HL-60 (cell line): ENCODE results near the gene OR51B6.

Source experiments
- DNase-seq, 2 experiments: peaks; one replicate each; pipeline ENCODE4 v3.0.0-alpha.2; 2010 to 2020; ENCODE audit warnings: low read depth in 1 of 2, low spot score in 1 of 2
- H3K27ac ChIP-seq: fragments of 250-450 bp; sonication (Bioruptor Pico); replicated peaks from 2 replicates; pipeline ENCODE4 v1.5.1; 2020; ENCODE audit warnings: mild to moderate bottlenecking, moderate library complexity
- H3K27me3 ChIP-seq: fragments of 250-450 bp; sonication (Bioruptor Pico); 2 replicates; pipeline ENCODE4 v1.5.1; 2021; ENCODE audit warnings: mild to moderate bottlenecking, moderate library complexity; ENCODE audit not compliant: insufficient read depth, poor library complexity, severe bottlenecking
- H3K4me3 ChIP-seq: replicated peaks from 2 replicates; pipeline ENCODE4 v1.5.1; 2011; ENCODE audit warnings: mild to moderate bottlenecking, control low read depth, low read length; ENCODE audit not compliant: insufficient read depth
- GABPA ChIP-seq: IDR thresholded peaks from 2 replicates; pipeline ENCODE4 v1.6.1; 2012; ENCODE audit warnings: low read depth
- POLR2AphosphoS5 ChIP-seq: IDR thresholded peaks from 2 replicates; pipeline ENCODE4 v1.6.1; 2012; ENCODE audit warnings: low read depth
- SPI1 ChIP-seq: IDR thresholded peaks from 2 replicates; pipeline ENCODE4 v1.6.1; 2012; ENCODE audit warnings: low read depth, mild to moderate bottlenecking, borderline replicate concordance
- TF ChIP-seq, protein P1 (sequence below): IDR thresholded peaks from 2 replicates; pipeline ENCODE4 v1.6.1; 2012; ENCODE audit warnings: low read depth; ENCODE audit not compliant: insufficient replicate concordance
- TF ChIP-seq, protein P2 (sequence below): IDR thresholded peaks from one replicate; pipeline ENCODE4 v1.5.1; 2011; ENCODE audit warnings: low read length, control low read depth, inconsistent platforms; ENCODE audit not compliant: insufficient read depth

Gene OR51B6

DNA sequence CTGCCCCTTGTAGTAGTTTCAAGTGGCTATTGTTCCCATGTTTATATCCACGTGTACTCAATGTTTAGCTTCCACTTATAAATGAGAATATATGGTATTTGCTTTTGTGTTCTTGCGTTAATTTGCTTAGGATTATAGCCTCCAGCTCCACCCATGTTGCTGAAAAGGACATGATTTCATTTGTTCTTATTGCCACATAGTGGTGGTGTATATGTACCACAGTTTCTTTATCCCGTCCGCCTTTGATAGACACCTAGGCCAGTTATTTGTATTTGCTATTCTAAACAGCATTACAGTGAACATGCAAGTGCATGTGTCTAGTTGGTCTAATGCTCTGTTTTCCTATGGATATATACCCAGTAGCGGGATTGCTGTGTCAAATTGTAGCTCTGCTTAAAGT, 34.0 kb upstream of the OR51B6 start:
- no peaks in the 10 kb centered on the region for H3K27me3 ChIP-seq
- H3K4me3 ChIP-seq: no peak overlapping the region
- DNase-seq: no peak
- TF ChIP-seq POLR2AphosphoS5: no peak
- TF ChIP-seq, protein P1, sequence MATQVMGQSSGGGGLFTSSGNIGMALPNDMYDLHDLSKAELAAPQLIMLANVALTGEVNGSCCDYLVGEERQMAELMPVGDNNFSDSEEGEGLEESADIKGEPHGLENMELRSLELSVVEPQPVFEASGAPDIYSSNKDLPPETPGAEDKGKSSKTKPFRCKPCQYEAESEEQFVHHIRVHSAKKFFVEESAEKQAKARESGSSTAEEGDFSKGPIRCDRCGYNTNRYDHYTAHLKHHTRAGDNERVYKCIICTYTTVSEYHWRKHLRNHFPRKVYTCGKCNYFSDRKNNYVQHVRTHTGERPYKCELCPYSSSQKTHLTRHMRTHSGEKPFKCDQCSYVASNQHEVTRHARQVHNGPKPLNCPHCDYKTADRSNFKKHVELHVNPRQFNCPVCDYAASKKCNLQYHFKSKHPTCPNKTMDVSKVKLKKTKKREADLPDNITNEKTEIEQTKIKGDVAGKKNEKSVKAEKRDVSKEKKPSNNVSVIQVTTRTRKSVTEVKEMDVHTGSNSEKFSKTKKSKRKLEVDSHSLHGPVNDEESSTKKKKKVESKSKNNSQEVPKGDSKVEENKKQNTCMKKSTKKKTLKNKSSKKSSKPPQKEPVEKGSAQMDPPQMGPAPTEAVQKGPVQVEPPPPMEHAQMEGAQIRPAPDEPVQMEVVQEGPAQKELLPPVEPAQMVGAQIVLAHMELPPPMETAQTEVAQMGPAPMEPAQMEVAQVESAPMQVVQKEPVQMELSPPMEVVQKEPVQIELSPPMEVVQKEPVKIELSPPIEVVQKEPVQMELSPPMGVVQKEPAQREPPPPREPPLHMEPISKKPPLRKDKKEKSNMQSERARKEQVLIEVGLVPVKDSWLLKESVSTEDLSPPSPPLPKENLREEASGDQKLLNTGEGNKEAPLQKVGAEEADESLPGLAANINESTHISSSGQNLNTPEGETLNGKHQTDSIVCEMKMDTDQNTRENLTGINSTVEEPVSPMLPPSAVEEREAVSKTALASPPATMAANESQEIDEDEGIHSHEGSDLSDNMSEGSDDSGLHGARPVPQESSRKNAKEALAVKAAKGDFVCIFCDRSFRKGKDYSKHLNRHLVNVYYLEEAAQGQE: no peak
- TF ChIP-seq SPI1: no peak
- no peak for TF ChIP-seq GABPA
- no peak overlapping the region for H3K27ac ChIP-seq

DNA sequence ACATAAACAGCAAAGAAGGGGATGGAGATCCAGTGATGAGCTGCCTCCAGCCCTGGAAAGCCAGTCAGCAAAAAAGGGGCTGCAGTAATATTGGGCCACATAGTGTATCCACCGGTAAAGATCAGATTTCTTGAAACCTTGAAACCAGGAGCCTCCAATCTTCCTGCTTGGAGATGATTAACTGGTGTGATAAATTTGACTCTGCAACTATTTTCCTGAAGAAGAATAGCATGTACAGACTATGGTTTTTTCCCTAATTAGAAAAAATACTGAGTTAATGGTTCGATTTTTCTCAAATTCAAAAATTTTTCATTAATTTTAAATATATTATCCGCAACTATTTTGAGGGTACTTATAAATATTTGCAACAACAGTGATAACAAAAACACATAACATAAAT, 27.1 kb upstream of the OR51B6 start, which contains the start of gene OR51B2:
TSS of gene OR51B2 (minus strand) at position 101 of the 400 bp plus-strand sequence. CDS start at position 101, 0 bp downstream.
- TF ChIP-seq POLR2AphosphoS5 (no peak), SPI1 (no peak), GABPA (no peak)
- TF ChIP-seq, protein P1: no peak
- TF ChIP-seq, protein P2, sequence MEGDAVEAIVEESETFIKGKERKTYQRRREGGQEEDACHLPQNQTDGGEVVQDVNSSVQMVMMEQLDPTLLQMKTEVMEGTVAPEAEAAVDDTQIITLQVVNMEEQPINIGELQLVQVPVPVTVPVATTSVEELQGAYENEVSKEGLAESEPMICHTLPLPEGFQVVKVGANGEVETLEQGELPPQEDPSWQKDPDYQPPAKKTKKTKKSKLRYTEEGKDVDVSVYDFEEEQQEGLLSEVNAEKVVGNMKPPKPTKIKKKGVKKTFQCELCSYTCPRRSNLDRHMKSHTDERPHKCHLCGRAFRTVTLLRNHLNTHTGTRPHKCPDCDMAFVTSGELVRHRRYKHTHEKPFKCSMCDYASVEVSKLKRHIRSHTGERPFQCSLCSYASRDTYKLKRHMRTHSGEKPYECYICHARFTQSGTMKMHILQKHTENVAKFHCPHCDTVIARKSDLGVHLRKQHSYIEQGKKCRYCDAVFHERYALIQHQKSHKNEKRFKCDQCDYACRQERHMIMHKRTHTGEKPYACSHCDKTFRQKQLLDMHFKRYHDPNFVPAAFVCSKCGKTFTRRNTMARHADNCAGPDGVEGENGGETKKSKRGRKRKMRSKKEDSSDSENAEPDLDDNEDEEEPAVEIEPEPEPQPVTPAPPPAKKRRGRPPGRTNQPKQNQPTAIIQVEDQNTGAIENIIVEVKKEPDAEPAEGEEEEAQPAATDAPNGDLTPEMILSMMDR: no peak
- no peak within 1 kb of the TSS for H3K27ac ChIP-seq
- H3K27me3 ChIP-seq: no peaks in the 10 kb centered on the region
- DNase-seq: no peak
- H3K4me3 ChIP-seq: no peak within 1 kb of the TSS

DNA sequence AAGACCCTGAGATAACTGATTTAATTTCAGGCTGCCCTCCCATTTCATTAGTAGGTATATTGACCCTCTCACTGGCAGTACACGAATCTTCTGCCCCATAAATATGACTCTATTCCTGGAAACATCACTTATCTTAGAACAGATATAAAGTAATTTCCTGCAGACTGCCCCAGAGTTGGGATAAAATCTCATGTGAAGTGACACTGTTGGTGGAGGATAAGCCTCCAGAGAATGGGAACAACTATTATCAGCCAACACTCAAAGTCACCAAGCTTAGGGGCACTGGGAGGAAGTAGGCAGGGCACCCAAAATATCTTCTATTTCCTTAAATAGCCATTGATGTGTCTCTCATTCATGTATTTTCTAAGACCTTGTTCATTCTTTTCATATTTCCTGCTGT, 16.1 kb upstream of the OR51B6 start:
- Histone ChIP-seq H3K4me3 (no peak overlapping the region), H3K27ac (no peak overlapping the region), H3K27me3 (peaks cover 3% of the 10 kb centered on the region)
- TF ChIP-seq, protein P2: no peak
- TF ChIP-seq, protein P1: no peak
- TF ChIP-seq POLR2AphosphoS5 (no peak), SPI1 (no peak), GABPA (no peak)
- DNase-seq: no peak
